Liver (tissue), 3 donors: Measurements from ENCODE around the gene ABLIM1.

Experiments used
- FOXA1 ChIP-seq: IDR thresholded peaks from 2 replicates; pipeline ENCODE4 v1.6.1; 2016; ENCODE audit warnings: antibody characterized with exemption
- GABPA ChIP-seq, 2 donors: IDR thresholded peaks in 1 of 2; conservative IDR thresholded peaks in 1 of 2; 2 replicates each; pipeline ENCODE4 v1.6.1; 2016; ENCODE audit warnings: antibody characterized with exemption in 2 of 2, mild to moderate bottlenecking in 1 of 2, moderate library complexity in 1 of 2
- JUND ChIP-seq, 2 donors: IDR thresholded peaks; 2 replicates each; pipeline ENCODE4 v1.6.1; 2016; ENCODE audit warnings: antibody characterized with exemption in 2 of 2
- RAD21 ChIP-seq, 2 donors: IDR thresholded peaks; 2 replicates each; pipeline ENCODE4 v1.6.1; 2016; ENCODE audit warnings: antibody characterized with exemption in 2 of 2, mild to moderate bottlenecking in 2 of 2
- TAF1 ChIP-seq: conservative IDR thresholded peaks from 2 replicates; pipeline ENCODE4 v1.6.1; 2016; ENCODE audit warnings: antibody characterized with exemption, mild to moderate bottlenecking
- YY1 ChIP-seq: IDR thresholded peaks from 2 replicates; pipeline ENCODE4 v1.6.1; 2016; ENCODE audit warnings: antibody characterized with exemption, mild to moderate bottlenecking
- TF ChIP-seq, protein P1 (sequence below): IDR thresholded peaks from 2 replicates; pipeline ENCODE4 v1.6.1; 2016; ENCODE audit warnings: antibody characterized with exemption, mild to moderate bottlenecking
- TF ChIP-seq, protein P2 (sequence below): fragments of 150-350 bp; IDR thresholded peaks from 2 replicates; pipeline ENCODE4 v1.5.1; 2017; ENCODE audit warnings: improper control_type of control experiment, low read depth, low read length; ENCODE audit not compliant: missing input control
- TF ChIP-seq, protein P3 (sequence below): IDR thresholded peaks from 2 replicates; pipeline ENCODE4 v1.6.1; 2016; ENCODE audit warnings: antibody characterized with exemption
- TF ChIP-seq, protein P4 (sequence below): IDR thresholded peaks from 2 replicates; pipeline ENCODE4 v1.6.1; 2016; ENCODE audit warnings: antibody characterized with exemption
- donor health status: healthy.
- donor health status: healthy.

DNA sequence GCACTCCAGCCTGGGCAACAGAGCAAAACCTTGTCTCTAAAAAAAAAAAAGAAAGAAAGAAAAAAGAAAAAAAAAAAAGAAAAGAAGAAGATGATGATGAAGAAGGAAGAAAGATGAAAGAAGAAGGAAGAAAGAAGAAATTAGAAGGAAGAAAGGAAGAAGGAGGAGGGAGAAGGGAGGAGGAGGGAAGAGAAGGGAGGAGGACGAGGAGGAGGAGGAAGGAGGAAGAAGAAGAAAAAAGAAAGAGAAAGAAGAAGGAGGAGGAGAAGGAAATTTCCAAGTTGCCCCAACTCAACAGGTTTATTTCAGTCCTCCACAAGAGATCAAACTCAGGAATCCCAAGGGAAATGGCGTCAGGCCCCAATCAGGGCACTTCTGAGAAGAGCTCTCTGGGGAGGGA, 115.7 kb downstream of the ABLIM1 start:
- TF ChIP-seq, protein P1, sequence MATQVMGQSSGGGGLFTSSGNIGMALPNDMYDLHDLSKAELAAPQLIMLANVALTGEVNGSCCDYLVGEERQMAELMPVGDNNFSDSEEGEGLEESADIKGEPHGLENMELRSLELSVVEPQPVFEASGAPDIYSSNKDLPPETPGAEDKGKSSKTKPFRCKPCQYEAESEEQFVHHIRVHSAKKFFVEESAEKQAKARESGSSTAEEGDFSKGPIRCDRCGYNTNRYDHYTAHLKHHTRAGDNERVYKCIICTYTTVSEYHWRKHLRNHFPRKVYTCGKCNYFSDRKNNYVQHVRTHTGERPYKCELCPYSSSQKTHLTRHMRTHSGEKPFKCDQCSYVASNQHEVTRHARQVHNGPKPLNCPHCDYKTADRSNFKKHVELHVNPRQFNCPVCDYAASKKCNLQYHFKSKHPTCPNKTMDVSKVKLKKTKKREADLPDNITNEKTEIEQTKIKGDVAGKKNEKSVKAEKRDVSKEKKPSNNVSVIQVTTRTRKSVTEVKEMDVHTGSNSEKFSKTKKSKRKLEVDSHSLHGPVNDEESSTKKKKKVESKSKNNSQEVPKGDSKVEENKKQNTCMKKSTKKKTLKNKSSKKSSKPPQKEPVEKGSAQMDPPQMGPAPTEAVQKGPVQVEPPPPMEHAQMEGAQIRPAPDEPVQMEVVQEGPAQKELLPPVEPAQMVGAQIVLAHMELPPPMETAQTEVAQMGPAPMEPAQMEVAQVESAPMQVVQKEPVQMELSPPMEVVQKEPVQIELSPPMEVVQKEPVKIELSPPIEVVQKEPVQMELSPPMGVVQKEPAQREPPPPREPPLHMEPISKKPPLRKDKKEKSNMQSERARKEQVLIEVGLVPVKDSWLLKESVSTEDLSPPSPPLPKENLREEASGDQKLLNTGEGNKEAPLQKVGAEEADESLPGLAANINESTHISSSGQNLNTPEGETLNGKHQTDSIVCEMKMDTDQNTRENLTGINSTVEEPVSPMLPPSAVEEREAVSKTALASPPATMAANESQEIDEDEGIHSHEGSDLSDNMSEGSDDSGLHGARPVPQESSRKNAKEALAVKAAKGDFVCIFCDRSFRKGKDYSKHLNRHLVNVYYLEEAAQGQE: no peak
- TF ChIP-seq, protein P2, sequence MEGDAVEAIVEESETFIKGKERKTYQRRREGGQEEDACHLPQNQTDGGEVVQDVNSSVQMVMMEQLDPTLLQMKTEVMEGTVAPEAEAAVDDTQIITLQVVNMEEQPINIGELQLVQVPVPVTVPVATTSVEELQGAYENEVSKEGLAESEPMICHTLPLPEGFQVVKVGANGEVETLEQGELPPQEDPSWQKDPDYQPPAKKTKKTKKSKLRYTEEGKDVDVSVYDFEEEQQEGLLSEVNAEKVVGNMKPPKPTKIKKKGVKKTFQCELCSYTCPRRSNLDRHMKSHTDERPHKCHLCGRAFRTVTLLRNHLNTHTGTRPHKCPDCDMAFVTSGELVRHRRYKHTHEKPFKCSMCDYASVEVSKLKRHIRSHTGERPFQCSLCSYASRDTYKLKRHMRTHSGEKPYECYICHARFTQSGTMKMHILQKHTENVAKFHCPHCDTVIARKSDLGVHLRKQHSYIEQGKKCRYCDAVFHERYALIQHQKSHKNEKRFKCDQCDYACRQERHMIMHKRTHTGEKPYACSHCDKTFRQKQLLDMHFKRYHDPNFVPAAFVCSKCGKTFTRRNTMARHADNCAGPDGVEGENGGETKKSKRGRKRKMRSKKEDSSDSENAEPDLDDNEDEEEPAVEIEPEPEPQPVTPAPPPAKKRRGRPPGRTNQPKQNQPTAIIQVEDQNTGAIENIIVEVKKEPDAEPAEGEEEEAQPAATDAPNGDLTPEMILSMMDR: no peak
- no peak for TF ChIP-seq TAF1
- TF ChIP-seq, protein P3, sequence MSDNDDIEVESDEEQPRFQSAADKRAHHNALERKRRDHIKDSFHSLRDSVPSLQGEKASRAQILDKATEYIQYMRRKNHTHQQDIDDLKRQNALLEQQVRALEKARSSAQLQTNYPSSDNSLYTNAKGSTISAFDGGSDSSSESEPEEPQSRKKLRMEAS: no peak
- no peak for TF ChIP-seq RAD21 (IDR thresholded peaks at IDR 0.05)
- TF ChIP-seq GABPA (IDR thresholded peaks at IDR 0.05 in 1 of 2, conservative IDR thresholded peaks at IDR 0.05 in 1 of 2): no peak
- no peak for TF ChIP-seq FOXA1
- TF ChIP-seq, protein P4, sequence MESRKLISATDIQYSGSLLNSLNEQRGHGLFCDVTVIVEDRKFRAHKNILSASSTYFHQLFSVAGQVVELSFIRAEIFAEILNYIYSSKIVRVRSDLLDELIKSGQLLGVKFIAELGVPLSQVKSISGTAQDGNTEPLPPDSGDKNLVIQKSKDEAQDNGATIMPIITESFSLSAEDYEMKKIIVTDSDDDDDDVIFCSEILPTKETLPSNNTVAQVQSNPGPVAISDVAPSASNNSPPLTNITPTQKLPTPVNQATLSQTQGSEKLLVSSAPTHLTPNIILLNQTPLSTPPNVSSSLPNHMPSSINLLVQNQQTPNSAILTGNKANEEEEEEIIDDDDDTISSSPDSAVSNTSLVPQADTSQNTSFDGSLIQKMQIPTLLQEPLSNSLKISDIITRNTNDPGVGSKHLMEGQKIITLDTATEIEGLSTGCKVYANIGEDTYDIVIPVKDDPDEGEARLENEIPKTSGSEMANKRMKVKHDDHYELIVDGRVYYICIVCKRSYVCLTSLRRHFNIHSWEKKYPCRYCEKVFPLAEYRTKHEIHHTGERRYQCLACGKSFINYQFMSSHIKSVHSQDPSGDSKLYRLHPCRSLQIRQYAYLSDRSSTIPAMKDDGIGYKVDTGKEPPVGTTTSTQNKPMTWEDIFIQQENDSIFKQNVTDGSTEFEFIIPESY: no peak
- TF ChIP-seq YY1: no peak
- TF ChIP-seq JUND (IDR thresholded peaks at IDR 0.05): no peak
